Measurements from ENCODE around the gene SDK1. TPM values are rescaled to one million over a fixed set of nuclear protein-coding genes. Genes with fewer than 3 reads are reported as not detected.

The SDK1 gene
- total RNA-seq, 1 experiment from 2014 or later, result 1.7 TPM

- no peak for DNase-seq (ENCODE audit: extremely low read depth, low read depth)
These were observed 837.8 kb downstream of the SDK1 start for GRCh38 chr7:4138866-4139265.

- DNase-seq (ENCODE audit: extremely low read depth, low read depth), result no peak
These were observed 838.9 kb downstream of the SDK1 start for GRCh38 chr7:4139656-4140625.

GRCh38 chr7:4140933-4141332, 839.9 kb downstream of the SDK1 start:
- DNase-seq (ENCODE audit: extremely low read depth, low read depth), result no peak

GRCh38 chr7:4143006-4143405, 842.0 kb downstream of the SDK1 start:
- no peak for DNase-seq (ENCODE audit: extremely low read depth, low read depth)

- DNase-seq (ENCODE audit: extremely low read depth, low read depth), result no peak
These were observed 842.6 kb downstream of the SDK1 start for GRCh38 chr7:4143511-4144171.

- no peak for DNase-seq (ENCODE audit: extremely low read depth, low read depth)
These were observed 843.2 kb downstream of the SDK1 start for GRCh38 chr7:4144172-4144701.

- no peak for DNase-seq (ENCODE audit: extremely low read depth, low read depth)
These were observed 843.9 kb downstream of the SDK1 start for GRCh38 chr7:4144811-4145510.

- DNase-seq (ENCODE audit: extremely low read depth, low read depth), result no peak
These were observed 844.5 kb downstream of the SDK1 start for GRCh38 chr7:4145576-4145975.

- DNase-seq (ENCODE audit: extremely low read depth, low read depth), result no peak
These were observed 847.0 kb downstream of the SDK1 start for GRCh38 chr7:4147926-4148620.

GRCh38 chr7:4149236-4149635, 848.2 kb downstream of the SDK1 start:
- DNase-seq (ENCODE audit: extremely low read depth, low read depth), result no peak

- no peak for DNase-seq (ENCODE audit: extremely low read depth, low read depth)
These were observed 848.6 kb downstream of the SDK1 start for GRCh38 chr7:4149645-4150044.

- no peak for DNase-seq (ENCODE audit: extremely low read depth, low read depth)
These were observed 849.7 kb downstream of the SDK1 start for GRCh38 chr7:4150731-4151130.

- DNase-seq (ENCODE audit: extremely low read depth, low read depth), result no peak
These were observed 850.5 kb downstream of the SDK1 start for GRCh38 chr7:4151524-4151923.

GRCh38 chr7:4151926-4152549, 851.0 kb downstream of the SDK1 start:
- DNase-seq (ENCODE audit: extremely low read depth, low read depth), result no peak

GRCh38 chr7:4154882-4155535, 854.0 kb downstream of the SDK1 start:
- no peak for DNase-seq (ENCODE audit: extremely low read depth, low read depth)

- no peak for DNase-seq (ENCODE audit: extremely low read depth, low read depth)
These were observed 855.1 kb downstream of the SDK1 start for GRCh38 chr7:4156190-4156589.

- no peak for DNase-seq (ENCODE audit: extremely low read depth, low read depth)
These were observed 856.6 kb downstream of the SDK1 start for GRCh38 chr7:4157651-4158050.

- no peak for DNase-seq (ENCODE audit: extremely low read depth, low read depth)
These were observed 857.5 kb downstream of the SDK1 start for GRCh38 chr7:4158441-4159153.

- no peak for DNase-seq (ENCODE audit: extremely low read depth, low read depth)
These were observed 858.1 kb downstream of the SDK1 start for GRCh38 chr7:4159154-4159501.

All from NCI-H460 (cell line).